ENCODE measurements around the gene FHDC1. TPM values are rescaled to one million over a fixed set of nuclear protein-coding genes. Genes with fewer than 3 reads are reported as not detected.

Gene FHDC1
- total and polyA plus RNA-seq, 10 donors: 0.82 to 14.3 (median 7.5) TPM

DNA sequence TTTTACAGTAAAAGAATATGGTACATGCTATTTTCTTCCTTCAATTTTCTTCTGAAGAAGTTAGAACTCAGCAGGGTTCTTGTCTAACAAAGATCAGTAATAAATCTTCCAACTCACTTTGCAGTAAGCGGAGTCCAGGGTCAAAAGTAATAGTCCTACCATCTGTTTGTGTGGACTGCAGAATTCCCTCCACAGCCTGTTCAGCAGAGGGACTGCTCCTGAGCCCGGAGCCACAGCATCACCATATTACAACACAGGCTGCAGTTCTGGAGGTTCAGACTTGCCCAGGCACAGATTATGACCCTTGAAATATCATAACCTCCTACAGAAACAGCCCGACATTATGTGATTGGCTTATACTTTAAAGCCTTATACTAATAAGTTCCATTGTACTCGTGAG is 10.3 kb downstream of the FHDC1 start:
- intact Hi-C loops (cut with DNase I; ENCODE audit: low total_unique reads): no loop called here
- Histone ChIP-seq H3K4me3 (no peak overlapping the region), H3K9me3 (no peaks in the 10 kb centered on the region), H3K4me1 (peaks cover 0 to 26% (median 10%) of the 10 kb centered on the region in 6 donors), H3K36me3 (peaks cover 0 to 11% (median 0%) of the 10 kb centered on the region in 6 donors), H3K27ac (no peak overlapping the region), H3K27me3 (replicated peaks in 1 of 7) (no peaks in the 10 kb centered on the region)
- no peak for DNase-seq
- WGBS, 5 donors: 89 to 96% (median 92%) methylated on average over 4 of the region's 4 CpGs
- TF ChIP-seq, protein P1, sequence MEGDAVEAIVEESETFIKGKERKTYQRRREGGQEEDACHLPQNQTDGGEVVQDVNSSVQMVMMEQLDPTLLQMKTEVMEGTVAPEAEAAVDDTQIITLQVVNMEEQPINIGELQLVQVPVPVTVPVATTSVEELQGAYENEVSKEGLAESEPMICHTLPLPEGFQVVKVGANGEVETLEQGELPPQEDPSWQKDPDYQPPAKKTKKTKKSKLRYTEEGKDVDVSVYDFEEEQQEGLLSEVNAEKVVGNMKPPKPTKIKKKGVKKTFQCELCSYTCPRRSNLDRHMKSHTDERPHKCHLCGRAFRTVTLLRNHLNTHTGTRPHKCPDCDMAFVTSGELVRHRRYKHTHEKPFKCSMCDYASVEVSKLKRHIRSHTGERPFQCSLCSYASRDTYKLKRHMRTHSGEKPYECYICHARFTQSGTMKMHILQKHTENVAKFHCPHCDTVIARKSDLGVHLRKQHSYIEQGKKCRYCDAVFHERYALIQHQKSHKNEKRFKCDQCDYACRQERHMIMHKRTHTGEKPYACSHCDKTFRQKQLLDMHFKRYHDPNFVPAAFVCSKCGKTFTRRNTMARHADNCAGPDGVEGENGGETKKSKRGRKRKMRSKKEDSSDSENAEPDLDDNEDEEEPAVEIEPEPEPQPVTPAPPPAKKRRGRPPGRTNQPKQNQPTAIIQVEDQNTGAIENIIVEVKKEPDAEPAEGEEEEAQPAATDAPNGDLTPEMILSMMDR (IDR thresholded peaks at IDR 0.05 in 8 of 11, conservative IDR thresholded peaks at IDR 0.05 in 3 of 11): no peak
- no peak for TF ChIP-seq POLR2AphosphoS5 (IDR thresholded peaks at IDR 0.05)

DNA sequence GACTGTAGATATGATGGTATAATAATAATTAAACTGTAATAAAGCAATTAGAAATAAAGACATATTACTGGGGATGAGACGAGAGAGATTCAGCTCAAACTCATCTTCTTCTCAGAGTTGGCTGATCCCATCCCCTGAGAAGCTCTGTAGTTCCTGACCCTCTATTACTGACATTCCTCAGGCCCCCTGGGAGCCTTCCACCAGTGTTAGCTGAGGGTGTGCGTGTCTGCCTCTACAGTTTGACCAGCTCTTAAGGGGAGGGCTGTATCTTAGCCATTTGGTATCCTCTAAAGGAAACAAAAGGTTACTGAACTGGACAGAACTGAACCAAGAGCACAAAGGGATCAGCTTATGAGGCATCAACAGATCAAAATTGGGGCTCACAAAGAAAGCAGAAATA is 11.2 kb downstream of the FHDC1 start:
- H3K9me3 ChIP-seq: no peaks in the 10 kb centered on the region
- intact Hi-C loops (cut with DNase I; ENCODE audit: low total_unique reads): no loop called here
- H3K36me3 ChIP-seq: peaks cover 0 to 11% (median 0%) of the 10 kb centered on the region in 6 donors
- peaks cover 0 to 26% (median 10%) of the 10 kb centered on the region in 6 donors for H3K4me1 ChIP-seq
- TF ChIP-seq POLR2A (IDR thresholded peaks at IDR 0.05) (no peak), POLR2AphosphoS5 (IDR thresholded peaks at IDR 0.05) (no peak)
- TF ChIP-seq, protein P1 (IDR thresholded peaks at IDR 0.05 in 8 of 11, conservative IDR thresholded peaks at IDR 0.05 in 3 of 11): no peak
- no peak overlapping the region for H3K4me3 ChIP-seq
- no peak for DNase-seq
- no peak overlapping the region for H3K27ac ChIP-seq
- H3K27me3 ChIP-seq (replicated peaks in 1 of 7): no peaks in the 10 kb centered on the region
- 90 to 97% (median 92%) methylated on average over 2 of the region's 2 CpGs for WGBS, 5 donors

DNA sequence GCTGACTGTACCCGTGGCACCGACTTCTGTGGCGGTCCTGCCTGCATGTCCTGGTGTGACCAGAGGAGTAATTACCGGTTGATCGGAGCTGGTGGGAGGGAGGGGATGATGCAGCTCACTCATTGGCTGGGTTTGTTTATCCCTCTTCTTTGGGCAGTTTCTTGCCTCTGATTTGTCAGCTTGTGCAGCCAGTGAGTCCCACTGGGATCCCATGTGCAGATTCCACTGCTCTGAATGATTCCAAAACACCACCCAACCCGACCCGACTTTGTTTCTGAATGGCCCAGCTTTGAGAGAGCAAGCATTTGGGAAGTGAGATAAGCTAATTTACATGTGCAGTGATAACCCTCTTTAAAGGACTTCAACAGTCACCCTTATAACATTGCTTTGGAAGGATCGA is 13.8 kb downstream of the FHDC1 start:
- Histone ChIP-seq H3K27me3 (replicated peaks in 1 of 7) (no peaks in the 10 kb centered on the region), H3K27ac (no peak overlapping the region), H3K4me1 (peaks cover 0 to 9% (median 2%) of the 10 kb centered on the region in 6 donors), H3K36me3 (peaks cover 0 to 6% (median 0%) of the 10 kb centered on the region in 6 donors), H3K4me3 (no peak overlapping the region), H3K9me3 (no peaks in the 10 kb centered on the region)
- 73 to 91% (median 79%) methylated on average over 8 of the region's 8 CpGs for WGBS, 5 donors
- TF ChIP-seq POLR2A (IDR thresholded peaks at IDR 0.05) (no peak), POLR2AphosphoS5 (IDR thresholded peaks at IDR 0.05) (no peak)
- TF ChIP-seq, protein P1 (IDR thresholded peaks at IDR 0.05 in 8 of 11, conservative IDR thresholded peaks at IDR 0.05 in 3 of 11): no peak
- no peak for DNase-seq
- intact Hi-C loops (cut with DNase I; ENCODE audit: low total_unique reads): loop anchor here (10.0 kb wide), 1 partner anchor 175 kb away; no protein-coding TSS in a partner anchor

DNA sequence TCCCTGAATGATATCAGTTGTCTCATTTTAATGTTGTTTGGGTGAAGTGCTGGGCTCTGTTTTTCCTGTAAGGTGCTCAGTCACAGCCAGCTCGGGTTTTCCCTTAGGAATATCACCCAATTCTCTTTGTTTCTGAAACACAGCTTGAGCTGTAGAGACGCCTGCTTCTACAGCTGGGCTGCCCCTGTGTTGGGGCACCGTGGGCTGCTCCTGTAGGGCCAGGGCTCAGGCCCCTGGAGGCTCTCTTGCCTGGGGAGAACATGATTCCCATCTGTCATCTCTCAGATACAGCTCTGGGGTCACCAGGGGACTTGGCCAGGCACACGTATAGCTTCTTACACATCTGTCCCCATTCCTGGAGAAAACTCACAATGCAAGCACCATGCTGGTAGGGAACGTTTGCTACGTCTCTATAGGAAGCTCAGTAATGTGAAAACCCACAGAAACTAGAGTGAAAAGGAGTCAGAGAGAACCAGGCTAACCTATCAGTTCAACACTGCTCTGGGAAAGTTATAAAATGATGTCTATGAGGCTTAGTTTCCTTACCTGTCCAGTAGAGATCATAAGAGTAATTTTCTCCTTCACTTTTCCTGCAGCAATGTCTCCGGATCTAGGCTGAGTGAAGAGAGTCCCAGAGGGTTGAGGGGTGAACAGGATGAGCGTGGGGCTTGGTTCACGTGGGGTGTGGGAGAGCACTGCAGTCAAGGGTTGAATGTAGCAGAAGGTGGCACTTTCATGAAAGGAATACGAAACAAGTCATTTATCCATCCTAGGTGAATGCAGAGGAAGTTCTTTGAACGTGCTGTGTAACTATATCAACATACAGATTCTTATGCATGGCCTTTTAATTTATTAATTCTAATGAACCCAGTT is 14.5 kb downstream of the FHDC1 start:
- TF ChIP-seq POLR2AphosphoS5 (IDR thresholded peaks at IDR 0.05) (no peak), POLR2A (IDR thresholded peaks at IDR 0.05) (no peak)
- TF ChIP-seq, protein P1 (IDR thresholded peaks at IDR 0.05 in 8 of 11, conservative IDR thresholded peaks at IDR 0.05 in 3 of 11): no peak
- no peaks in the 10 kb centered on the region for H3K27me3 ChIP-seq (replicated peaks in 1 of 7)
- no peaks in the 10 kb centered on the region for H3K9me3 ChIP-seq
- H3K27ac ChIP-seq: no peak overlapping the region
- no peak overlapping the region for H3K4me3 ChIP-seq
- no peak for DNase-seq
- H3K4me1 ChIP-seq: peaks cover 0 to 4% (median 0%) of the 10 kb centered on the region in 6 donors
- intact Hi-C loops (cut with DNase I; ENCODE audit: low total_unique reads): loop anchor here (10.0 kb wide), 1 partner anchor 174 kb away; no protein-coding TSS in a partner anchor
- H3K36me3 ChIP-seq: peaks cover 0 to 6% (median 0%) of the 10 kb centered on the region in 6 donors
- 73 to 90% (median 87%) methylated on average over 10 to 11 of the region's 11 CpGs for WGBS, 5 donors
